ENCODE data around the gene LRRC32. TPM values are rescaled to one million over a fixed set of nuclear protein-coding genes. Genes with fewer than 3 reads are reported as not detected.

The LRRC32 gene
- total RNA-seq, 2 experiments from 2014 or later, result 5.5 to 25.3 TPM

DNA sequence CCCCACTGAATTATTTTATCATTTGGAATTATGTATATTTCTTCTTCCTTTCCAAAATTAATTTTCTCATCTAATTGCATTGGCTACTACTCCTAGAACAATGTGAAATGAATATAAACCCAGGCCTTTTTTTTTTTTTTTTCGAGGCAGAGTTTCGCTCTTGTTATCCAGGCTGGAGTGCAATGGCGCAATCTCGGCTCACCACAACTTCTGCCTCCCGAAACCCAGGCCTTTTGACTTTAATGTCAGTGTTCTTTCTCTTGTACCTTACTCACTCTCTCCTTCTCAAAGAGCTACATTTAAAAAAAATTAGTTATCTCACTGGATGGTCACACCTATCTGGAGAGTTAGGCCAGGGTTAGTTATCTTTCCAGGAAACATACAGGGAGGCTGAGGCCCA lies 35.3 kb upstream of the LRRC32 start:
- Histone ChIP-seq H3K27ac (ENCODE audit: low read depth, low read length, poor library complexity, severe bottlenecking) (no peak overlapping the region), H3K4me3 (ENCODE audit: low read depth, low read length, poor library complexity, severe bottlenecking) (no peak overlapping the region), H3K79me2 (ENCODE audit: insufficient read depth, low read depth, low read length) (no peaks in the 10 kb centered on the region), H3K4me2 (ENCODE audit: low read length) (no peak overlapping the region), H3K9me2 (ENCODE audit: insufficient read depth, low read length) (no peaks in the 10 kb centered on the region), H3K36me3 (ENCODE audit: insufficient read depth, low read length) (no peaks in the 10 kb centered on the region), H4K20me1 (ENCODE audit: insufficient read depth, low read length) (no peaks in the 10 kb centered on the region), H2AFZ (ENCODE audit: low read length) (no peak overlapping the region), H3K9me3 (ENCODE audit: low read length) (no peaks in the 10 kb centered on the region), H3K4me1 (ENCODE audit: insufficient read depth, low read length, poor library complexity, severe bottlenecking) (peaks cover 7% of the 10 kb centered on the region)
- TF ChIP-seq, protein P1, sequence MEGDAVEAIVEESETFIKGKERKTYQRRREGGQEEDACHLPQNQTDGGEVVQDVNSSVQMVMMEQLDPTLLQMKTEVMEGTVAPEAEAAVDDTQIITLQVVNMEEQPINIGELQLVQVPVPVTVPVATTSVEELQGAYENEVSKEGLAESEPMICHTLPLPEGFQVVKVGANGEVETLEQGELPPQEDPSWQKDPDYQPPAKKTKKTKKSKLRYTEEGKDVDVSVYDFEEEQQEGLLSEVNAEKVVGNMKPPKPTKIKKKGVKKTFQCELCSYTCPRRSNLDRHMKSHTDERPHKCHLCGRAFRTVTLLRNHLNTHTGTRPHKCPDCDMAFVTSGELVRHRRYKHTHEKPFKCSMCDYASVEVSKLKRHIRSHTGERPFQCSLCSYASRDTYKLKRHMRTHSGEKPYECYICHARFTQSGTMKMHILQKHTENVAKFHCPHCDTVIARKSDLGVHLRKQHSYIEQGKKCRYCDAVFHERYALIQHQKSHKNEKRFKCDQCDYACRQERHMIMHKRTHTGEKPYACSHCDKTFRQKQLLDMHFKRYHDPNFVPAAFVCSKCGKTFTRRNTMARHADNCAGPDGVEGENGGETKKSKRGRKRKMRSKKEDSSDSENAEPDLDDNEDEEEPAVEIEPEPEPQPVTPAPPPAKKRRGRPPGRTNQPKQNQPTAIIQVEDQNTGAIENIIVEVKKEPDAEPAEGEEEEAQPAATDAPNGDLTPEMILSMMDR (conservative IDR thresholded peaks at IDR 0.05; ENCODE audit: low read length), result no peak
- TF ChIP-seq EZH2phosphoT487 (IDR thresholded peaks at IDR 0.05; ENCODE audit: borderline replicate concordance, low read depth, low read length), result no peak
- no peak for DNase-seq (ENCODE audit: low spot score)
- intact Hi-C loops (cut with micrococcal nuclease; ENCODE audit: unreplicated experiment), result no loop called here
- POLR2A ChIA-PET, result interaction anchor here (0.7 kb wide), 1 partner anchor 271 kb away, joined by 5 read pairs; no protein-coding TSS in a partner anchor
- BruUV-seq (replicated peaks), result no TSS peak
- CTCF ChIA-PET (ENCODE audit: unreplicated experiment), result interaction anchor here (1.1 kb wide), 1 partner anchor 107 kb away, joined by 3 read pairs; no protein-coding TSS in a partner anchor

DNA sequence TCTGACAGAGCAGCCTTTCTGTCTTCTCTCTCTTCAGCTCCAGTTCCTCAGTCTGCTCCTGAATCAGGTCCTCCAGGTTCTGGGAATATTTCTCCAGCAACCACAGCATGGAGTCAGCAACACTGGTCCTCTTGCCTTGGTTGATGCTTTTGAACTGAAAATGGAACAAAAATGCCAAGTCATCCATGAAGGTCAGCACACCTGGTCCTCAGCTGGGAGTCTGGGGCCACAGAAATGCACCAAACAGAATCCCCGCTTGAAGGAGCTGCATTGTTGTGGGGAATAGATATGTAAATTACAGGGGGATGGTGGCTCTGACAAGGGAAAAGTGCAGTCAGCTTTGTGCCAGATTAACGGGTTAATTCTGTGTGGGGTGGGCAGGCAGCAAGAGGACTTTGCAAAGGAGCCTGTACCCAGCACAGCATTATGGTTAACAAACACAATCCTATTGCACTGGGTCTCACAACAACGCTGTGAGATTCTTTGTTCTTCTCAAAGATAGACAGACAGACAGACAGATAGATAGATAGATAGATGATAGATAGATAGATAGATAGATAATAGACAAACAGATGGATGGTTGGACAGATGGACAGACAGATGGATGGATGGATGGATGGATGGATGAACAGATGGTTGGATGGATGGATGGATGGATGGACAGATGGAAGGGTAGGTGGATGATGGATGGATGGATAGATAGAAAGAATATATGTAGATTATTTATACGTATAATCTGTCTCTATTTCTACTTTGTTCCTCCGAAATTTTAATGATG lies 33.8 kb upstream of the LRRC32 start:
- H3K9me3 ChIP-seq (ENCODE audit: low read length), result no peaks in the 10 kb centered on the region
- POLR2A ChIA-PET, result no interaction called here

More for the DNA sequence above, 33.8 kb upstream of the LRRC32 start:
- BruUV-seq (replicated peaks), result no TSS peak
- H3K27ac ChIP-seq (ENCODE audit: low read depth, low read length, poor library complexity, severe bottlenecking), result no peak overlapping the region
- H3K36me3 ChIP-seq (ENCODE audit: insufficient read depth, low read length), result no peaks in the 10 kb centered on the region
- H3K79me2 ChIP-seq (ENCODE audit: insufficient read depth, low read depth, low read length), result no peaks in the 10 kb centered on the region
- no peaks in the 10 kb centered on the region for H4K20me1 ChIP-seq (ENCODE audit: insufficient read depth, low read length)
- CTCF ChIA-PET (ENCODE audit: unreplicated experiment), result no interaction called here
- peak; percentile 15 for DNase-seq (ENCODE audit: low spot score)
- H3K9me2 ChIP-seq (ENCODE audit: insufficient read depth, low read length), result no peaks in the 10 kb centered on the region
- intact Hi-C loops (cut with micrococcal nuclease; ENCODE audit: unreplicated experiment), result no loop called here
- peaks cover 7% of the 10 kb centered on the region for H3K4me1 ChIP-seq (ENCODE audit: insufficient read depth, low read length, poor library complexity, severe bottlenecking)
- H3K4me2 ChIP-seq (ENCODE audit: low read length), result 0 out of 2 replicates have a peak overlapping the region, but pooled peaks have one; percentile 20
- H2AFZ ChIP-seq (ENCODE audit: low read length), result no peak overlapping the region
- TF ChIP-seq, protein P1 (conservative IDR thresholded peaks at IDR 0.05; ENCODE audit: low read length), result no peak
- TF ChIP-seq EZH2phosphoT487 (IDR thresholded peaks at IDR 0.05; ENCODE audit: borderline replicate concordance, low read depth, low read length), result no peak
- no peak overlapping the region for H3K4me3 ChIP-seq (ENCODE audit: low read depth, low read length, poor library complexity, severe bottlenecking)

Measured in OCI-LY7 (cell line).